ENCODE data around the gene LRRC37A3.
A peak's percentile ranks its signal among the peaks of the same experiment; 100 is the strongest.
"Not testable (repeated sequence)": the region's sequence is repeated elsewhere in the genome, so short reads cannot be mapped to it uniquely, and the experiment has no call there.

LRRC37A3 gene

GRCh38 chr17:64928701-64929100 is 9.4 kb upstream of the LRRC37A3 start:
- H3K27ac ChIP-seq; DNase-seq (ENCODE audit: low read depth, low spot score): not testable (repeated sequence)

- not testable (repeated sequence) for DNase-seq (ENCODE audit: low read depth, low spot score)
- peak overlapping the region; percentile 24 for H3K27ac ChIP-seq
Measured at GRCh38 chr17:64927444-64927843, 8.2 kb upstream of the LRRC37A3 start.

GRCh38 chr17:64926430-64926829 is 7.2 kb upstream of the LRRC37A3 start:
- not testable (repeated sequence) for H3K27ac ChIP-seq; DNase-seq (ENCODE audit: low read depth, low spot score)

- DNase-seq (ENCODE audit: low read depth, low spot score); H3K27ac ChIP-seq: not testable (repeated sequence)
Measured at GRCh38 chr17:64925244-64925643, 6.0 kb upstream of the LRRC37A3 start.

- not testable (repeated sequence) for H3K27ac ChIP-seq; DNase-seq (ENCODE audit: low read depth, low spot score)
Measured at GRCh38 chr17:64923051-64923568, 3.8 kb upstream of the LRRC37A3 start.

GRCh38 chr17:64920419-64921172 is 1.3 kb upstream of the LRRC37A3 start:
- DNase-seq (ENCODE audit: low read depth, low spot score) = no peak
- H3K27ac ChIP-seq = no peak overlapping the region

- no peak for DNase-seq (ENCODE audit: low read depth, low spot score)
- H3K27ac ChIP-seq = peak overlapping the region; percentile 78
Measured at GRCh38 chr17:64920026-64920418, 744 bp upstream of the LRRC37A3 start.

DNA sequence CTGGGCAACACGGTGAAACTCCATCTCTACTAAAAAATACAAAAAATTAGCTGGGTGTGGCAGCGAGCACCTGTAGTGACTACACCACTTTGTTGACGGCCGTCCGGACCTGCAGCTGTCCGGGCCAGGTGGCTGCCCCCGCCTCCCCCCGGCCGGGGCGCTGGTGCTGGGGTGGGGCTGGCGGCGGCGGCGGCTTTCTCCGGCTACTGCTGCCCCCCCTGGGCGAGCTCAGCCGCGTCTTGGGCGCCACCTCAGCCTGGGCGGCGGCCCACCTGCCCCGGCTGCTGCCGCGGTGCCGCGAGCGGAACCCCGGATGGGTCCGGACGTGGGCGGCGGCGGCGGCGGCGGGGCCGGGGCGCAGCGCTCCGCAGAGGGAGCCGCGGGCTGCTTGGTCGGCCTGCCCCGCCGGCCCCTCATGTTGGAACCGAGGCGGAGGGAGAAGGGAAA is 413 bp downstream of the LRRC37A3 start:
- H3K27ac ChIP-seq = peak overlapping the region; percentile 78
- DNase-seq (ENCODE audit: low read depth, low spot score) = not testable (repeated sequence)

GRCh38 chr17:64917540-64917939 is 1.7 kb downstream of the LRRC37A3 start:
- not testable (repeated sequence) for H3K27ac ChIP-seq; DNase-seq (ENCODE audit: low read depth, low spot score)

- DNase-seq (ENCODE audit: low read depth, low spot score); H3K27ac ChIP-seq: not testable (repeated sequence)
Measured at GRCh38 chr17:64915244-64915643, 4.0 kb downstream of the LRRC37A3 start.

GRCh38 chr17:64910191-64910514 is 9.1 kb downstream of the LRRC37A3 start:
- DNase-seq (ENCODE audit: low read depth, low spot score); H3K27ac ChIP-seq: not testable (repeated sequence)

DNA sequence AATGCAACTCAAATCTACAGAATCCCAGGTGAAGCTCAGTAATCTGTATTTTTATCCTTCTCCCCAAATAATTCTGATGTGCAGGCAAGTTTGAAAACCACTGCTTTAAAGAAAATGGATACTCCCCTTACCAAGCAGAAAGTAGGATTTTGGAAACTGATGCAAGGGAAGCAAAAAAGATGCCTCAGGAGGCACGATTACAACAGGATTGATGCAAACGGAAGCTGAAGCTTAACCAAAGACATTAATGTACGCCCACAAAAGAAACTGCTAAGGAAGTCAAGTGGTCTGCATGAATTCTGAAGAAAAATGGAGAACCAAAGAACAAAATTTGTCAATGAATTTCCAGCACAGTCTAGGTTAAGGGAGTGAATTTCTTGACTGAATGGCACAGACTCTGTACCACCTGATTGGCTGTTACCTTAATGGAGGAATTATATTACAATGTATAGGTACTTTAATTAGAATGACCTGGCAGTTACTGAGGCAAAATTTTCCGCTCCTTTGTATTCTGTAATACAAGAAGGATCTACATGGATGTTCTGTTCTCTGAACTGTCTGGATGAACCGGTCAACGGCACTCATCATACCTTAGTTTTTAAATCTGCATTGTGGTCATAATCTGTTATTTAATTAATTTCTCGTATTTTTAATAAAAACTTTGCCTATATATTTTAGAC is 9.6 kb downstream of the LRRC37A3 start:
- not testable (repeated sequence) for H3K27ac ChIP-seq; DNase-seq (ENCODE audit: low read depth, low spot score)

DNA sequence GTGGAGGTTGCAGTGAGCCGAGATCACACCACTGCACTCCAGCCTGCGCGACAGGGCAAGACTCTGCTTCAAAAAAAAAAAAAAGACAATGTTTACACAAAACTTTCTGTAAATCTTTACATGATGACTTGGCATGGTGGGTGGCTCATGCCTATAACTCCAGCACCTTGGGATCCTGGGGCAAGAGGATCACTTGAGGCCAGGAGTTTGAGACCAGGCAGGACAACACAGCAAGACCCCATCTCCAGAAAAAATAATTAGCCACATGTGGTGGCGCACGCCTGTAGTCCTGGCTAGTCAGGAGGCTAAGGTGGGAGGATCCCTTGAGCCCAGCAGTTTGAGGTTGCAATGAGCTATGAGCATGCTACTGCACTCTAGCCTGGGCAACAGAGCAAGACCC is 15.2 kb downstream of the LRRC37A3 start:
- not testable (repeated sequence) for H3K27ac ChIP-seq; DNase-seq (ENCODE audit: low read depth, low spot score)

DNA sequence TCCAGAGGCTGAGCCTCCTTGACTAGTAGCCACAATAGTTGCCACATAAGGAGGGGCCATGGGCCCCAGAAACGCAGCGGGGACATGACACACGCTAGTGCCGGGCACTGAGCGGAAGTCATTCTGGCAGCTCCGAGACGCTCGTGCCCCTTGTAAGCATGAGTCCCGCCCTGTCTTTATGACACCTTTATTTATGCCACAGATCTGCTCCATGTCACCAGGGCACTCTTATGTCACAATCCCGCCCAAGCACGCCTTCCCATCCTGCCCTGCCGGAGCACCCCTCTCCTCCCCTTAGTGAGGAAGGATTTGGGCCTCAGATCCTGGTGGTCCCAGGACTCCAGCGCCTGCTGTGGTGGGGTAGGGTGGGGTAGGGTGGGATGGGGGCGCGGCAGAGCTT is 22.1 kb downstream of the LRRC37A3 start:
- DNase-seq (ENCODE audit: low read depth, low spot score); H3K27ac ChIP-seq: not testable (repeated sequence)

DNA sequence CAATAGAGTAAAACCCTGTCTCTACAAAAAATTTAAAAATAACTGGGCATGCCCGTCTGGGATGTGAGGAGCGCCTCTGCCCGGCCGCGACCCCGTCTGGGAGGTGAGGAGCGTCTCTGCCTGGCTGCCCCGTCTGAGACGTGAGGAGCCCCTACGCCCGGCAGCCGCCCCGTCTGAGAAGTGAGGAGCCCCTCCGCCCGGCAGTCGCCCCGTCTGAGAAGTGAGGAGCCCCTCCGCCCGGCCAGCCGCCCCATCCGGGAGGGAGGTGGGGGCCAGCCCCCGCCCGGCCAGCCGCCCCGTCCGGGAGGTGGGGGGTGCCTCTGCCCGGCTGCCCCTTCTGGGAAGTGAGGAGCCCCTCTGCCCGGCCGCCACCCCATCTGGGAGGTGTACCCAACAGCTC is 45.1 kb downstream of the LRRC37A3 start:
- not testable (repeated sequence) for DNase-seq (ENCODE audit: low read depth, low spot score); H3K27ac ChIP-seq

DNA sequence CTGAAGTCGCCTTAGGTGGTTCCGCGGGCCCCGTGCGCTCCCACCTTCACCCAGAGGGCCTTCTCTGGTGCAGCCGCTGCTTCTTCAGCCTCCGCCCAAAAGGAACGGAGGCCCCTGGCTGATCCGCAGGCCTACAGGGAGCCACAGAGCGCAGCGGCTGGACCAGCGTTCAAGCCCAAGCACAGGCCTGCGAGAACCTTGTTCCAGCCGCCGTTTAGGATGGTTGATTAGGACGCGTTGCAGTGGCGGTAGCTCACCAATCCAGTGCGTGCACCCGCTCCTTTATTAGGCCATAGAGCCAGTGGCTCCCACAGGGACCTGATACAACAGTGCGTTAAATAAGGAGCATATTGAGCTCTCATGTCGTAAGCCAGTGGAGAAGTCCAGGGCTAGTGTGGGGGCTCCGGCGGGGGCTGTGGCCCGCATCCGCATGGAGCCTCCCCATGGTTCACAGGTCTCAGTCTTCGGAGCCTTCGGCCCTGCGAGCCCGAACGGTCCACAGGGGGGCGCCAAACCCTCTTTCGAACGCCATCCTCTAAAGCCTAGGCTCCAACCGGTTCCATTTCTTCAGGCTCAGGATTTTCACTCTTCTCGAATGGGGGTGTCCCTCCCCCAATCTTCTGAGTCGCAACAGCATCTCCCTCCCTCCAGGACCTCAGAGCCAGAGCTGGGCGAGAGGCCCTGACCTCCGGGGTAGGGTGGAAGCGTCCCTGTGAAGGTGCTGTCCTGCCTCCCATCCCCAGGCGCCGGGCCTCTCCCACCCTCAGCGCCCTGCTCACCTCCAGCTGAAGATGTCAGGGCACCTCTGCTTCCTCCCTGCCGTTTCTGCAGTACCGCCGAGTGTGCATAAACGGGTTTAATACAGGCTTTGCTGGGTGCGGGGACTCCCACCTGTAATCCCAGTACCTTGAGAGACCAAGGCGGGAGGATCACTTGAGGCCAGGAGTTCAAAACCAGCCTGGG is 71.5 kb downstream of the LRRC37A3 start:
- not testable (repeated sequence) for DNase-seq (ENCODE audit: low read depth, low spot score); H3K27ac ChIP-seq

DNA sequence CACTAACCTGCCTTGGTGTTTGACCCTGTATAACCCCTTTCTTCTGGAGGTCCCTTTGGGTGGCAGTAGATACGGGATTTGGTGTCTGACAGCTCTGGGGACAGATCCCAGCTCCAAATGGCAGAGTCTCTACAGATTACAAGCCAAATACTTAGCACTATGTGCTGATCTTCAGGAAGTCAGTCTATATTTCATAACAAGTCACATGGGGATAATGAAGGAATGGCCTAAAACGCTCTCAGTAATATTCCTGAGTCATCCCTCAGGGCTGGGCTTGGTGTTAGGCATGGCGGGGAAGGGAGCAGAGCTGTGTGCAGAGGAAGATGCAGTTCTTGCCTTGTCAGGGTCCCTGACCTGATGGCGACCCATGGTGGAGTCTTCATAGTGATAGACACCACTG is 72.4 kb downstream of the LRRC37A3 start:
- not testable (repeated sequence) for DNase-seq (ENCODE audit: low read depth, low spot score); H3K27ac ChIP-seq

GRCh38 chr17:64843918-64844317 is 75.4 kb downstream of the LRRC37A3 start:
- DNase-seq (ENCODE audit: low read depth, low spot score); H3K27ac ChIP-seq: not testable (repeated sequence)

GRCh38 chr17:64842900-64843299 is 76.4 kb downstream of the LRRC37A3 start:
- not testable (repeated sequence) for DNase-seq (ENCODE audit: low read depth, low spot score); H3K27ac ChIP-seq

GRCh38 chr17:64840960-64841359 is 78.3 kb downstream of the LRRC37A3 start:
- H3K27ac ChIP-seq; DNase-seq (ENCODE audit: low read depth, low spot score): not testable (repeated sequence)
